Measurements from ENCODE around the gene MAML3.

- TF ChIP-seq YY1 (IDR thresholded peaks at IDR 0.05; ENCODE audit: low read depth) (no peak), REST (IDR thresholded peaks at IDR 0.05; ENCODE audit: low read depth) (no peak), RAD21 (IDR thresholded peaks at IDR 0.05; ENCODE audit: low read depth) (no peak), FOXM1 (IDR thresholded peaks at IDR 0.05; ENCODE audit: borderline replicate concordance, low read depth) (no peak), EP300 (IDR thresholded peaks at IDR 0.05; ENCODE audit: borderline replicate concordance) (no peak), EGR1 (IDR thresholded peaks at IDR 0.05) (no peak), CEBPB (IDR thresholded peaks at IDR 0.05) (no peak)
Measured at GRCh38 chr4:139728840-139729239, 425.1 kb downstream of the MAML3 start.

All from Ishikawa (cell line).